CD8-positive, alpha-beta memory T cell (primary cell): ENCODE data around the gene GEMIN7. TPM values are rescaled to one million over a fixed set of nuclear protein-coding genes. Genes with fewer than 3 reads are reported as not detected.

Experiments used
- CTCF ChIA-PET: fragments of 350-600 bp; sonication (Branson Sonifier 250); formaldehyde crosslinking; loops from one replicate; lab custom pipeline; 2021; ENCODE audit warnings: antibody characterized with exemption; lab: Charles Lee
- POLR2A ChIA-PET: fragments of 350-600 bp; sonication (Branson Sonifier 250); formaldehyde crosslinking; loops from one replicate; lab custom pipeline; 2021; ENCODE audit warnings: antibody characterized with exemption; lab: Charles Lee
- DNase-seq, 5 donors: peaks; one replicate each; pipeline versions ENCODE4 v3.0.0 to v3.0.0-alpha.2; 2020 to 2022; ENCODE audit warnings: mixed read lengths in 1 of 5
- H3K27ac ChIP-seq: one replicate; pipeline ENCODE4 v1.7.0; 2013; ENCODE audit warnings: low read depth, mild to moderate bottlenecking, low read length, moderate library complexity
- H3K27me3 ChIP-seq: 2 replicates; pipeline ENCODE4 v1.7.0; 2013; ENCODE audit warnings: low read length, mild to moderate bottlenecking; ENCODE audit not compliant: insufficient read depth, poor library complexity, severe bottlenecking
- H3K36me3 ChIP-seq: 2 replicates; pipeline ENCODE4 v1.7.0; 2013; ENCODE audit warnings: mild to moderate bottlenecking, low read length, moderate library complexity; ENCODE audit not compliant: insufficient read depth
- H3K4me1 ChIP-seq: 2 replicates; pipeline ENCODE4 v1.7.0; 2013; ENCODE audit warnings: mild to moderate bottlenecking, low read length, moderate library complexity; ENCODE audit not compliant: insufficient read depth
- H3K4me3 ChIP-seq: 2 replicates; pipeline ENCODE4 v1.7.0; 2013; ENCODE audit warnings: mild to moderate bottlenecking, low read length
- H3K9me3 ChIP-seq: 2 replicates; pipeline ENCODE4 v1.7.0; 2013; ENCODE audit warnings: mild to moderate bottlenecking, low read length
- H3K27ac Mint-ChIP-seq, 8 donors: one replicate each; pipeline ENCODE4 v1.8.0; 2020 to 2021; ENCODE audit warnings: mixed read lengths in 8 of 8, mild to moderate bottlenecking in 6 of 8, inconsistent platforms in 3 of 8, moderate library complexity in 3 of 8
- H3K27me3 Mint-ChIP-seq, 2 donors: one replicate each; pipeline ENCODE4 v1.8.0; 2020 to 2021; ENCODE audit warnings: mixed read lengths in 2 of 2, mild to moderate bottlenecking in 1 of 2, moderate library complexity in 1 of 2
- H3K36me3 Mint-ChIP-seq, 3 donors: one replicate each; pipeline ENCODE4 v1.8.0; 2020 to 2021; ENCODE audit warnings: mixed read lengths in 3 of 3, inconsistent platforms in 1 of 3, mild to moderate bottlenecking in 1 of 3
- H3K4me1 Mint-ChIP-seq, 3 donors: one replicate each; pipeline ENCODE4 v1.8.0; 2020 to 2021; ENCODE audit warnings: mixed read lengths in 3 of 3, inconsistent platforms in 1 of 3, mild to moderate bottlenecking in 1 of 3
- H3K4me3 Mint-ChIP-seq, 7 donors: one replicate each; pipeline ENCODE4 v1.8.0; 2020 to 2021; ENCODE audit warnings: mixed read lengths in 7 of 7, mild to moderate bottlenecking in 6 of 7, moderate library complexity in 4 of 7, inconsistent platforms in 2 of 7
- H3K9me3 Mint-ChIP-seq, 5 donors: one replicate each; pipeline ENCODE4 v1.8.0; 2020 to 2022; ENCODE audit warnings: mixed read lengths in 5 of 5, mild to moderate bottlenecking in 3 of 5, moderate library complexity in 2 of 5, inconsistent platforms in 1 of 5
- polyA plus RNA-seq: library from polyadenylated mRNA; unstranded; fragments of 300-500 nt; fragmentation: Illumina TruSeq; gene quantifications from one replicate; pipeline ENCODE4 v1.2.3, GENCODE V29; 2021
- total RNA-seq, 2 experiments: library from RNA; stranded (reverse); gene quantifications; one replicate each; pipeline ENCODE4 v1.2.3, GENCODE V29; 2021

GEMIN7 gene
- total and polyA plus RNA-seq, 3 experiments from 2014 or later, result 51.6 to 93.5 (median 51.6) TPM

GRCh38 chr19:45066921-45067661 is 12.0 kb upstream of the GEMIN7 start:
- H3K4me1 ChIP-seq, result no peaks in the 10 kb centered on the region
- H3K36me3 ChIP-seq, result peaks cover 9% of the 10 kb centered on the region
- Mint-ChIP-seq H3K9me3 (no peaks in the 10 kb centered on the region), H3K27ac (peak overlapping the region in 2 of 8 donors; percentile 10 to 92), H3K36me3 (peaks cover 0 to 71% (median 0%) of the 10 kb centered on the region in 3 donors), H3K27me3 (no peaks in the 10 kb centered on the region), H3K4me1 (no peaks in the 10 kb centered on the region), H3K4me3 (no peak overlapping the region)
- no peak for DNase-seq
- H3K27me3 ChIP-seq, result no peaks in the 10 kb centered on the region
- ChIA-PET CTCF (no interaction called here), POLR2A (interaction anchor here (0.6 kb wide), 1 partner anchor 76 kb away, joined by 3 read pairs; no protein-coding TSS in a partner anchor)
- H3K27ac ChIP-seq, result no peak overlapping the region
- no peak overlapping the region for H3K4me3 ChIP-seq
- no peaks in the 10 kb centered on the region for H3K9me3 ChIP-seq

- peaks cover 8% of the 10 kb centered on the region for H3K36me3 ChIP-seq
- no peaks in the 10 kb centered on the region for H3K9me3 ChIP-seq
- H3K27me3 ChIP-seq, result no peaks in the 10 kb centered on the region
- Mint-ChIP-seq H3K9me3 (no peaks in the 10 kb centered on the region), H3K4me3 (no peak overlapping the region), H3K27ac (peak overlapping the region in 1 of 8 donors; percentile 50), H3K27me3 (no peaks in the 10 kb centered on the region), H3K4me1 (no peaks in the 10 kb centered on the region), H3K36me3 (peaks cover 0 to 71% (median 1%) of the 10 kb centered on the region in 3 donors)
- ChIA-PET CTCF (interaction anchor here (1.4 kb wide), 1 partner anchor 9 kb away, joined by 5 read pairs; no protein-coding TSS in a partner anchor), POLR2A (interaction anchor here (1.1 kb wide), 1 partner anchor 17 kb away, joined by 4 read pairs; no protein-coding TSS in a partner anchor)
- no peak for DNase-seq
- no peak overlapping the region for H3K27ac ChIP-seq
- no peaks in the 10 kb centered on the region for H3K4me1 ChIP-seq
- H3K4me3 ChIP-seq, result no peak overlapping the region
These were observed 11.0 kb upstream of the GEMIN7 start for GRCh38 chr19:45068041-45068440.

- Histone ChIP-seq H3K4me3 (no peak overlapping the region), H3K36me3 (peaks cover 8% of the 10 kb centered on the region), H3K27me3 (no peaks in the 10 kb centered on the region), H3K9me3 (no peaks in the 10 kb centered on the region), H3K4me1 (no peaks in the 10 kb centered on the region), H3K27ac (no peak overlapping the region)
- Mint-ChIP-seq H3K4me3 (no peak overlapping the region), H3K27ac (peak overlapping the region in 1 of 8 donors; percentile 16), H3K27me3 (no peaks in the 10 kb centered on the region), H3K4me1 (no peaks in the 10 kb centered on the region), H3K9me3 (no peaks in the 10 kb centered on the region), H3K36me3 (peaks cover 0 to 64% (median 1%) of the 10 kb centered on the region in 3 donors)
- no peak for DNase-seq
- POLR2A ChIA-PET, result interaction anchor here (0.7 to 1.1 kb wide), 2 partner anchors 18 to 29 kb away, joined by 3 to 4 read pairs; no protein-coding TSS in a partner anchor
- CTCF ChIA-PET, result interaction anchor here (1.4 kb wide), 1 partner anchor 10 kb away, joined by 5 read pairs; no protein-coding TSS in a partner anchor
These were observed 10.0 kb upstream of the GEMIN7 start for GRCh38 chr19:45069056-45069455.

- no peaks in the 10 kb centered on the region for H3K9me3 Mint-ChIP-seq
- CTCF ChIA-PET, result no interaction called here
- Histone ChIP-seq H3K4me3 (no peak overlapping the region), H3K4me1 (peaks cover 5% of the 10 kb centered on the region), H3K27ac (no peak overlapping the region), H3K36me3 (peaks cover 8% of the 10 kb centered on the region), H3K27me3 (no peaks in the 10 kb centered on the region), H3K9me3 (no peaks in the 10 kb centered on the region)
- H3K27me3 Mint-ChIP-seq, result no peaks in the 10 kb centered on the region
- H3K27ac Mint-ChIP-seq, result peak overlapping the region in 4 of 8 donors; percentile 36 to 84 (median 50)
- H3K36me3 Mint-ChIP-seq, result peaks cover 0 to 59% (median 1%) of the 10 kb centered on the region in 3 donors
- DNase-seq, result no peak
- H3K4me3 Mint-ChIP-seq, result no peak overlapping the region
- POLR2A ChIA-PET, result no interaction called here
- peaks cover 4 to 9% (median 4%) of the 10 kb centered on the region in 3 donors for H3K4me1 Mint-ChIP-seq
These were observed 8.8 kb upstream of the GEMIN7 start for GRCh38 chr19:45070214-45070613.

GRCh38 chr19:45070861-45071544 is 8.1 kb upstream of the GEMIN7 start:
- peaks cover 4% of the 10 kb centered on the region for H3K36me3 ChIP-seq
- ChIA-PET CTCF (no interaction called here), POLR2A (no interaction called here)
- Mint-ChIP-seq H3K27me3 (no peaks in the 10 kb centered on the region), H3K36me3 (peaks cover 0 to 52% (median 1%) of the 10 kb centered on the region in 3 donors), H3K9me3 (no peaks in the 10 kb centered on the region), H3K27ac (peak overlapping the region in 1 of 8 donors; percentile 36), H3K4me1 (peaks cover 4 to 13% (median 4%) of the 10 kb centered on the region in 3 donors), H3K4me3 (no peak overlapping the region)
- H3K27ac ChIP-seq, result no peak overlapping the region
- H3K9me3 ChIP-seq, result no peaks in the 10 kb centered on the region
- H3K27me3 ChIP-seq, result no peaks in the 10 kb centered on the region
- peaks cover 5% of the 10 kb centered on the region for H3K4me1 ChIP-seq
- no peak overlapping the region for H3K4me3 ChIP-seq
- DNase-seq, result no peak

- no peak overlapping the region for H3K27ac ChIP-seq
- CTCF ChIA-PET, result no interaction called here
- POLR2A ChIA-PET, result no interaction called here
These were observed 7.5 kb upstream of the GEMIN7 start for GRCh38 chr19:45071545-45071938.

GRCh38 chr19:45071969-45072790 is 6.9 kb upstream of the GEMIN7 start:
- Mint-ChIP-seq H3K36me3 (peaks cover 0 to 45% (median 1%) of the 10 kb centered on the region in 3 donors), H3K9me3 (no peaks in the 10 kb centered on the region), H3K27ac (peak overlapping the region in 1 of 8 donors; percentile 81), H3K4me1 (peaks cover 12 to 25% (median 14%) of the 10 kb centered on the region in 3 donors), H3K27me3 (no peaks in the 10 kb centered on the region), H3K4me3 (peak overlapping the region in 1 of 7 donors; percentile 26)
- peaks cover 3% of the 10 kb centered on the region for H3K36me3 ChIP-seq
- DNase-seq, result no peak
- POLR2A ChIA-PET, result no interaction called here
- CTCF ChIA-PET, result no interaction called here
- no peak overlapping the region for H3K4me3 ChIP-seq
- no peaks in the 10 kb centered on the region for H3K9me3 ChIP-seq
- H3K27ac ChIP-seq, result no peak overlapping the region
- H3K27me3 ChIP-seq, result no peaks in the 10 kb centered on the region
- H3K4me1 ChIP-seq, result peaks cover 13% of the 10 kb centered on the region

More at GRCh38 chr19:45071545-45071938, 7.5 kb upstream of the GEMIN7 start:
- no peaks in the 10 kb centered on the region for H3K27me3 Mint-ChIP-seq
- H3K36me3 Mint-ChIP-seq, result peaks cover 0 to 51% (median 1%) of the 10 kb centered on the region in 3 donors
- no peak for DNase-seq
- peaks cover 5 to 18% (median 7%) of the 10 kb centered on the region in 3 donors for H3K4me1 Mint-ChIP-seq
- no peaks in the 10 kb centered on the region for H3K9me3 Mint-ChIP-seq
- Histone ChIP-seq H3K9me3 (no peaks in the 10 kb centered on the region), H3K4me1 (peaks cover 7% of the 10 kb centered on the region), H3K4me3 (no peak overlapping the region), H3K27me3 (no peaks in the 10 kb centered on the region), H3K36me3 (peaks cover 3% of the 10 kb centered on the region)
- H3K4me3 Mint-ChIP-seq, result no peak overlapping the region
- peak overlapping the region in 1 of 8 donors; percentile 36 for H3K27ac Mint-ChIP-seq
